HG03469 (cell line): ENCODE results near the gene PLK1.
"Not testable (repeated sequence)": the region's sequence is repeated elsewhere in the genome, so short reads cannot be mapped to it uniquely, and the experiment has no call there.

ENCODE experiments used
- ATAC-seq: cut with Tn5 transposase; IDR thresholded peaks from one replicate; pipeline ENCODE4 v1.9.1; 2021; ENCODE audit warnings: mild to moderate bottlenecking, moderate library complexity, moderate number of reproducible peaks; ENCODE audit not compliant: unreplicated experiment

The PLK1 gene

GRCh38 chr16:23678430-23679273 lies at the start of gene PLK1:
TSS of gene PLK1 (plus strand) at chr16:23678889. CDS start at chr16:23678933, 44 bp downstream.
- ATAC-seq = peak; percentile 55

- ATAC-seq = no peak
Observed at GRCh38 chr16:23629516-23629915, 49.2 kb upstream of the PLK1 start.

DNA sequence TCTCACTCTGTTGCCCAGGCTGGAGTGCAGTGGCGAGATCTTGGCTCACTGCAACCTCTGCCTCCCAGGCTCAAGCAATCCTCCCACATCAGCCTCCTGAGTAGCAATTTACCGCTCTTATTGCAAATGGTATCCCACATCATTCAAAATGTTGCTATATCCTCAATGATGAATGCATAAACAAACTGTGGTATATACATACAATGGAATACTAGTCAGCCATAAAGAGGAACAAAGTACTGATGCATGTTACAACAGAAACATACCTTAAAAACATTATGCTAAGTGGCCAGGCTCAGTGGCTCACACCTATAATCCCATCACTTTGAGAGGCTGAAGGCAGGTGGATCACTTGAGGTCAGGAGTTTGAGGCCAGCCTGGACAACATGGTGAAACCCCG lies 46.8 kb upstream of the PLK1 start:
- not testable (repeated sequence) for ATAC-seq

DNA sequence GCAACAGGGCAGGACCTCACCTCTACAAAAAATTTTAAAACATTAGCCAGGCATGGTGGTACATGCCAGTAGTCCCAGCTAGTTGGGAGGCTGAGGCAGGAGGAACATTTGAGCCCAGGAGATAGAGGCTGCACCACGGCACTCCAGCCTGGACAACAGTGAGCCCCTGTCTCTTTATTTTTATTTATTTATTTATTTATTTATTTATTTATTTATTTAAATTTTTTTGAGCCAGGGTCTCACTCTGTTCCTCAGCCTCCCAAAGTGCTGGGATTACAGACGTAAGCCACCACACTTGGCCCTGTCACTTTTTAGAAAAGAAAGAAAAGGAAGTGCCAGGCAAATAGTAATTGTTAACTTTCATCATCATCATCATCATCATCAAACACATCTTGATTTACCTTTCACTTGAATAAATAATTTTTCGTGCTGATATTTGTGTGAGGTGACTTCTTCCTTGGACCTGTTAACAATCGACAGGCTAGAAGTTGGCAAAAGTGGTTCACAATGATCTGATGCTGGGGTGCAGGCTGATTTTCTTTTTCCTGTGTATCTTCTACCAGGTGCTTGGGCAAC lies 44.1 kb upstream of the PLK1 start:
- no peak for ATAC-seq

DNA sequence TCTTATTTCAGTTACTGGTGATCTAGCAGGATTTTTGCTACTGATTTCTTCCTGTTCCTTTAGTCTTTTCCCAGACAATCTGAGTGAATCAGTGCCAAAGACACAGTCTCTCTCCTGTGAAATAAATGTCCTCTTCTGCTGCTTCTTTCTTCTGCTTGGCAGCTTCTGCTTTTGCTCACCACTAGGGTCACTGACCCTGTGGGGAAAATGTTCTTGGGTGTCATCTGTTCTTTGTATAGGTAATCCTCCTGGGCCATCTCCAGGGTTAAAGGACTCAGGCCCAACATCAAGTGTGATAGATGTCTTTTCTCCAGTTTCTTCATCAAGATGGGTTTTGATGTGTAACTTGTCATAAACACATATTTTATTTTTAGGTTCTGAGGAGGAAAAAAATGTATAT lies 42.7 kb upstream of the PLK1 start:
- no peak for ATAC-seq

DNA sequence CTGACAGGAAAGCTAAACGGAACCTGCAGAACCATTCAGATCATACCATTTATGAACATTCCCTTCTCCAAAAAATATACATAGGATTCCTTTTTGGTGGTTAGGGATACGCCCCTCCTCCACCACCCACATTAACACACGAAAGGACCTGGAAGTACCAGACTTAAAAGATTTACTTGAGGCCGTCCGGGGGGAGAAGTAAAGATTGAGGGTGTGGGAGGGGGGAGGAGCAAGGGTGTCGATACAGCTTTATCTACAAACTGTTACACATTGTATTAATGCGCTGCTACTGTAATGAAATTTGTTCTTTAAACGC lies 38.1 kb upstream of the PLK1 start:
- no peak for ATAC-seq

DNA sequence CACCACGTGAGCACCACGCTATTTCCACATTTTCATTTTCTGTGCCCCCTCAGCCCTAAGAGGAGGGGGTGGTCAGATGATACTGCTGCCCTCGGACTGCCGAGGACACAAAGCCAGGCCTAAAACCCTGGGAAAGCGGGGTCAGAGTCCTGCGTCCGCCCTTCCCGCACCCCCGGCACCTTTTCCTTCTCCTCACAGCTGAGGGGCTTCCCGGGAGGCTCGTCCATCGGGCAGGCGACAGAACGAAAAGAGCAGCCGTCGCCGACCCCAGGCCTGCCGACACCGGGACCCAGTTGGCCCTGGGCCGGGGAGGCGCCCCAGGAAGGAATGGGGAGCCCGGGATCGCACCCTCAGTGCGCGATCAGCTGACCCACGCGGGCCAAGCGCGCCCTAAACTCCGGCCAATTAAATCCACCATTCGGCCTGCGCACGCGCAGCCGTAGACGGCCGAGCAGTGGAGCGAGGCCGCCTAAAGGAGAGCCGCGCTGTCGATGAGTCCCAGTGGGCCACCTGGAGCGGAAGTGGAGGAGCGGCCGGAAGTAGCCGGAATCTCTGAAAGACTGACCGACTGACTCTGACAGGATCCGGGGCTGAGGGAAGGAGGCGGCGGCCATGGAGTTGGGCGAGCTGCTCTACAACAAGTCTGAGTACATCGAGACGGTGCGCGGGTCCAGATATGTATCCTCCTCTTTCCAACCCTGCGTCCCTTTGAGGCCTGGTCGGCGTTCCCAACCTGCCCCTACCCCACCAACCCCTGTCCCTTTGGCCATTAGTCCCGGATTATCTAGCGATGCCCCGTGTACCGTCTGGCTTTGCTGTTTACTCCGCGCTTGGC lies 37.5 kb upstream of the PLK1 start, which contains the start of the genes DCTN5 and PALB2:
Gene DCTN5, plus strand, starts transcription at position 536 of the 835 bp plus-strand sequence. Its CDS starts 77 bp downstream, at position 613.
Gene PALB2, minus strand, starts transcription at position 380 of the 835 bp plus-strand sequence. Its CDS starts 153 bp downstream, at position 227.
- peak; percentile 96 for ATAC-seq

GRCh38 chr16:23642246-23642774 lies 36.4 kb upstream of the PLK1 start:
- ATAC-seq = no peak

DNA sequence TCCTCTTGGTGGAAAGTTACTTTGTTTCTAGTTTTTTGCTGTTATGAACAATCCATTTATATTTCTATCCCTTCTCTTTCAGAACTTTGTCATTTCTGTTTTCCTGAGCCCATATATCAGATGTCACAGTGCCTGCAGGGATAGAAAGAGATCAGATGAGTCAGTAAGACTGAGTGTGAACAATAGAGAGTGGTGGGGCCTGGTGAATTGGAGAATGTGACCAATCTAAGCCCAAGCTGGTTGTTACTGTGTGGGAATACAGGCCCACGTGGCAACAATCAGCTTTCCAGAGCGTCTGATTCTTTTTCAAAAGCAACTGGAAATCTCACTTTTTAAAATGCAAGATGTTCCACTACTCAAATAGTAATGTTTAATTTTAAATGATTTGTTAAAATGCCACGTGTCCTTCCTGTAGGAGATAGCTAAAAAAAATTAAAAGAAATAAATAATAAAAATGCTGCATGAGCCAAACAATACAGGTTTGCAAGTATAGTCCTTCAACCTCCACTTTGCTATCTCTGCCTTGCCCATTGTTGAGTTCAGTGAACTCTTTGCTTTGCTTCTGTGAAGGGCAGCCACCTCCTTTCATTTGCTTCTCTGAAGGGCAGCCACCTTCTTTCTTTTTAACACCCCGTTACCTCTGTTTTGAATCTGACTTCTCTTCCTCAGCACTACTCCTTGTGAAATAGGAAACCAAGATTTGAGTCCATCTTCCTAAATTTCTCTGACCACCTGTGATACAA lies 27.8 kb upstream of the PLK1 start:
- ATAC-seq = no peak

GRCh38 chr16:23651943-23652468 lies 26.7 kb upstream of the PLK1 start:
- no peak for ATAC-seq

GRCh38 chr16:23663918-23664317 lies 14.8 kb upstream of the PLK1 start:
- no peak for ATAC-seq

- ATAC-seq = no peak
Observed at GRCh38 chr16:23666571-23667354, 11.9 kb upstream of the PLK1 start.

GRCh38 chr16:23667355-23667659 lies 11.4 kb upstream of the PLK1 start:
- ATAC-seq = no peak

DNA sequence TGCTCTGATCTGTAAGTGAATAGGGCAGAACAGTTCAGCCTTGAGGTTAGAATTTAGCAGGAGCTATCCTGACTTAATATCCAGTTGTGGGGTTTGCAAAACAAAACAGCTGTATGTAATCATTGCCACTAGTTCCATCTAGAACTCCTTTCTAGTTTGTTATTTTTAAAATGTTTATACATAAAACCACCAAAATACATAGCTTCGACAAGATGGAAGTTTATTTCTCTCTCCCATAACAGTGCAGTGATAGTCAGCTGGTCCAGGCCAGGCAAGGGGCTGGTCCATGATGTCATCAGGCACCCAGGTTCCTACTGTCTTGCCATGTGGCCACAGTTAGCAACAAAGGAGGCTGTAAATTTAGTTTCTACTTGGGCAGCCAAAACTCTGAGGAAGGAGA lies 10.5 kb upstream of the PLK1 start:
- ATAC-seq = no peak

DNA sequence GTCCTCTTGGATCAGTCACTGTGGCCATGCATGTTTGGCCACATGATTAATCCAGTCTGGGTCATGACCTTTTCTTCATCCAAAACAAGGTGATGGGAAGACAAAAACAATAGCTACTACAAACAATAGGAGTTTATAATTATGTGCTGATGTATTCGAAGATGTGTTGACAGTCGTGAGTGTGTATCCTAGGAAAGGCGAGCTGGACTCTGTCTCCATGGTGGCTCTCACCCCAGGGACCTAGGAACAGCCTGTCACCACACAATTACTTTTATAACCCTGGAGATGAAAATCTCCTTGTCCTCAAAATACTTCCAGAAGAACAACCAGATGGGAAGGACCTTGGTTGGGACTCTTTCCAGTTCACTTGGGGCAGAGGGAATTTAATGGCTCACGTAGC lies 9.8 kb upstream of the PLK1 start:
- ATAC-seq = no peak

DNA sequence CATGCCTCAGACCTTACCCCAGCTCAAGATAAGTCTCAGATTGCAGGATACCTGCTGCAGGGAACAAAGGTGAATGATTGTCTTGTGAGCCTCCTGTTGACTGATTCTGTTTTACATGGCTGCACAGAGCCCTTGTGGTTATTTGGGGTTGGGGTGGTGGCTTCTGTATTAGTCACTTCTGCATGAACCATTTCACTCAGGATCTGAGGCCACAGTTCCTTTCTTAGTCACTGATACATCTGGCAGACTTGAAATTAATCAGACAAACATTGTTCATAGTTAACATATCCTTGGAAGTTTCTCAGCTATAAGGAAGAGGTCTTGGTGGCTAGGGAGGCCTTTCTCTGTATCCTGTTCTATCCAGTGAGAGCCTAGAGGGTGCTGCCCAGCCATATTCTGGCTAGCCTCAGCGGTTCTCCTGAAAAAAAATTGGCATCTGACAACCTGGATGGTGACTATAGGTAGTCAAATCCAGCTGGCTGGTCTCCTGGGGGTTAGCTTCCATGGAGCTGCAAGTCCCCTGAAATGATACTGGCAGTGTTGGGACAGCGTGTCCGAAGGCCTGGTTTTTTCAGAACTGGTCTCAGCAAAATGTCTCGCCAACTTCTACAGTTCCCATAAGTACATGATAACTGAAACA lies 8.4 kb upstream of the PLK1 start:
- ATAC-seq = peak; percentile 92

DNA sequence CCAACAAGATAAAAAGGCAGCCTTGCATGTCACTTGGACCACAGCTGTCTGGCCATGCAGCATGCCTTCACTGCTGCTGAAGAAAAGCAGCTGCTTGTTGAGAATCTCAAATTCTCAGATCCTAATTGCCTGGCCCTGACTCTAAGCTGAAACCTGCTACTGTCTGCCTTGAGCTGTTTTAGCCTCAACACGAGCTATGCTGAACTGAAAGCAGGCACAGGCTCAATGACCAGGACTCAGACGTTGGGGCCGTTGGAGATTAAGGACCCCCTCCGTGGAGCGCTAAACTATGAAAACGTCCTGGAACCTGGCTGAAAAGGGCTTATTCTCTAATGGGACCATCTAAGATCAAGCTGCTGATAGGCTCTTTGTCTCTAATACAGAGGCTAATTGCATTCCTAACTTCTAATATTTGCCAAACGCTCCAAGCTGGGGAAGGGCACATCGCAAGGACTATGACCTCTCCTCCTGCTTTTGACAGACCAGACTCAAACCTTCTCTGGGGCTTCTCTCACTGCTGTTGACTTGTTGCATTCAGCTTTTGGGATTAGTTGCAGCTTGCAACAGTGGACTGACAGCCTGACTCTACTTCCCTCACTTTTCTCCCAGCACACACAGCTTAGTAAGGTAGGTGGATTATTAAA lies 4.6 kb upstream of the PLK1 start:
- ATAC-seq = no peak

GRCh38 chr16:23676924-23677480 lies 1.7 kb upstream of the PLK1 start:
- no peak for ATAC-seq
